GM12892 (cell line): Measurements from ENCODE around the gene APOL2.

Source experiments
- POLR2A ChIP-seq: IDR thresholded peaks from 2 replicates; pipeline ENCODE4 v1.6.1; 2011; ENCODE audit warnings: low read depth, low read length, control low read depth
- POLR2AphosphoS5 ChIP-seq: IDR thresholded peaks from 2 replicates; pipeline ENCODE4 v1.6.1; 2011; ENCODE audit warnings: low read depth, low read length, control low read depth

DNA sequence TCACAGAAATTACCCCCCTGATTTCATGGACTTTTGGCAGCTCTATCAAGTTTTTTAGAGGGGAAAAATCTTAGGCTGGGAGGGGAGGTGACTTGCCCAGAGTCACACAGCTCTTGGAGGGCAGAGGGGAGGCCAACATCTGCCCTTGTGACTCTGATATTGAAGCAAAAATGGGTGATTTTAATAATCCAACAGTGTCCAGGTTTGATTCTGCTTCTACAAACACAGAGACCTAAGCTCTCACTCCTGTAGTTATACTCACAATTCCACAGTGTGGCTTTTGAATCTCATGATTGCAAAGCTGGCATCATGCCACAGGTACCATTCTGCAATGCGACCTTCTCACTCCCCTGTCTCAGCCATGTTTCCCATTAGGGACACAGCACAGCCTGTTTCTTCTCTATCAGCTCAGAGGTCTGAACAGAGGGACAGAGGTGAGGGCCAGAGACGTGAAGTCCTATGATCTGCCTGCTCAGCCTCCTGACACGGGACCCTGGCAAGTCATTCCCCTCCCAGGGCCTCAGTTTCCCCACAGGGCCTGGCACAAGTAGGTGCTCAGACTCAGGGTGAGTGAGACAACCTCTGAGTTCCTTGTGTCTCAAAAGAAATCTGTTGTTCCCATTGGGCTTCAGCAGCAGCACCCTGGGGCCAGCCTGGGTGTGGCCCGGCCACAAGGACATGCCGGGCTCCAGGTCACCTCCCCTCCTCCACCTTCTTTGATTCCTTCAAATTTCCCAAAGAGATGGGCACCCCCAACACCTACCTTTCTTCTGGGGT, 766 bp downstream of the APOL2 start:
- TF ChIP-seq POLR2AphosphoS5, result no peak
- TF ChIP-seq POLR2A, result no peak
